Dedifferentiated amniotic fluid mesenchymal stem cell (primary cell): Measurements from ENCODE around the gene ZFP1.
"Not testable (repeated sequence)": the region's sequence is repeated elsewhere in the genome, so short reads cannot be mapped to it uniquely, and the experiment has no call there.

Experiments
- DNase-seq: peaks from one replicate; pipeline ENCODE4 v3.0.0-alpha.2; 2016; ENCODE audit errors: extremely low spot score

Gene ZFP1

GRCh38 chr16:75113541-75114121, 34.7 kb upstream of the ZFP1 start:
- no peak for DNase-seq

- DNase-seq = no peak
Measured at GRCh38 chr16:75114179-75114945, 34.0 kb upstream of the ZFP1 start.

- no peak for DNase-seq
Measured at GRCh38 chr16:75114946-75115825, 33.1 kb upstream of the ZFP1 start.

- DNase-seq = no peak
Measured at GRCh38 chr16:75116081-75116910, 32.0 kb upstream of the ZFP1 start, which contains the start of gene LDHD. TSS of gene LDHD (minus strand) at chr16:75116780. CDS start at chr16:75116720, 60 bp downstream.

- no peak for DNase-seq
Measured at GRCh38 chr16:75116911-75117245, 31.4 kb upstream of the ZFP1 start.

- no peak for DNase-seq
Measured at GRCh38 chr16:75118943-75119539, 29.3 kb upstream of the ZFP1 start.

GRCh38 chr16:75120253-75120652, 28.1 kb upstream of the ZFP1 start:
- no peak for DNase-seq

- no peak for DNase-seq
Measured at GRCh38 chr16:75121949-75122568, 26.3 kb upstream of the ZFP1 start.

GRCh38 chr16:75122609-75123008, 25.7 kb upstream of the ZFP1 start:
- no peak for DNase-seq

- no peak for DNase-seq
Measured at GRCh38 chr16:75127713-75128415, 20.5 kb upstream of the ZFP1 start.

- DNase-seq = not testable (repeated sequence)
Measured at GRCh38 chr16:75129421-75130149, 18.7 kb upstream of the ZFP1 start.

GRCh38 chr16:75130150-75130771, 18.1 kb upstream of the ZFP1 start:
- DNase-seq = no peak

- DNase-seq = no peak
Measured at GRCh38 chr16:75131081-75131480, 17.2 kb upstream of the ZFP1 start.

GRCh38 chr16:75138233-75138632, 10.1 kb upstream of the ZFP1 start:
- no peak for DNase-seq

- no peak for DNase-seq
Measured at GRCh38 chr16:75138636-75139035, 9.7 kb upstream of the ZFP1 start.

GRCh38 chr16:75139498-75139897, 8.8 kb upstream of the ZFP1 start:
- no peak for DNase-seq

- DNase-seq = no peak
Measured at GRCh38 chr16:75143941-75144340, 4.4 kb upstream of the ZFP1 start.

- DNase-seq = no peak
Measured at GRCh38 chr16:75147968-75148310, 385 bp upstream of the ZFP1 start.

- no peak for DNase-seq
Measured at GRCh38 chr16:75151798-75152197, 3.5 kb downstream of the ZFP1 start.
